Neuronal stem cell (in vitro differentiated cells): ENCODE results near the gene SLC9C2.

Experiments used
- DNase-seq: peaks from one replicate; pipeline ENCODE4 v3.0.0-alpha.2; 2013; ENCODE audit warnings: low spot score
- H2AFZ ChIP-seq: one replicate; pipeline ENCODE4 v1.6.1; 2013; ENCODE audit warnings: mild to moderate bottlenecking, low read length, inconsistent platforms
- H2AK5ac ChIP-seq: 2 replicates; pipeline ENCODE4 v1.6.1; 2013; ENCODE audit warnings: low read depth, mild to moderate bottlenecking, inconsistent platforms, low read length, moderate library complexity, mixed read lengths
- H2BK120ac ChIP-seq: 2 replicates; pipeline ENCODE4 v1.6.1; 2013; ENCODE audit warnings: low read depth, mild to moderate bottlenecking, inconsistent platforms, low read length, moderate library complexity, mixed read lengths
- H2BK12ac ChIP-seq: one replicate; pipeline ENCODE4 v1.6.1; 2013; ENCODE audit warnings: low read length, inconsistent platforms
- H2BK15ac ChIP-seq: 2 replicates; pipeline ENCODE4 v1.6.1; 2013; ENCODE audit warnings: mild to moderate bottlenecking, low read length, inconsistent platforms, mixed read lengths
- H2BK5ac ChIP-seq: one replicate; pipeline ENCODE4 v1.6.1; 2013; ENCODE audit warnings: inconsistent platforms, mild to moderate bottlenecking, low read length, moderate library complexity
- H3K14ac ChIP-seq: one replicate; pipeline ENCODE4 v1.6.1; 2013; ENCODE audit warnings: low read length, inconsistent platforms
- H3K18ac ChIP-seq: 2 replicates; pipeline ENCODE4 v1.6.1; 2013; ENCODE audit warnings: low read length, inconsistent platforms
- H3K23ac ChIP-seq: 2 replicates; pipeline ENCODE4 v1.6.1; 2013; ENCODE audit warnings: low read depth, mild to moderate bottlenecking, mixed read lengths, low read length, inconsistent platforms; ENCODE audit not compliant: poor library complexity
- H3K27ac ChIP-seq: replicated peaks from 3 replicates; pipeline ENCODE4 v1.5.1; 2013; ENCODE audit warnings: low read length, inconsistent platforms
- H3K27me3 ChIP-seq, 3 experiments: 2 replicates each; pipeline ENCODE4 v1.6.1; 2013; ENCODE audit warnings: low read length in 3 of 3, mild to moderate bottlenecking in 2 of 3, inconsistent platforms in 1 of 3, low read depth in 1 of 3, mixed read lengths in 1 of 3, moderate library complexity in 1 of 3; ENCODE audit not compliant: control insufficient read depth in 3 of 3, insufficient read depth in 3 of 3
- H3K36me3 ChIP-seq, 2 donors: replicated peaks in 1 of 2; 2 replicates each; pipeline ENCODE4 v1.6.1; 2013; ENCODE audit warnings: low read length in 2 of 2; ENCODE audit not compliant: control insufficient read depth in 2 of 2, insufficient read depth in 2 of 2
- H3K4ac ChIP-seq: 2 replicates; pipeline ENCODE4 v1.6.1; 2013; ENCODE audit warnings: inconsistent platforms, mild to moderate bottlenecking, low read length, moderate library complexity
- H3K4me1 ChIP-seq, 2 donors: 1 replicate in 1 of 2; 2 replicates in 1 of 2; pipeline ENCODE4 v1.6.1; 2013; ENCODE audit warnings: low read length in 2 of 2, low read depth in 1 of 2; ENCODE audit not compliant: control insufficient read depth in 2 of 2, insufficient read depth in 1 of 2
- H3K4me2 ChIP-seq: one replicate; pipeline ENCODE4 v1.6.1; 2013; ENCODE audit warnings: mild to moderate bottlenecking, low read length, inconsistent platforms; ENCODE audit not compliant: insufficient read depth, poor library complexity, severe bottlenecking
- H3K4me3 ChIP-seq, 2 donors: 2 replicates each; pipeline ENCODE4 v1.5.1; 2013; ENCODE audit warnings: low read length in 2 of 2, mild to moderate bottlenecking in 2 of 2, inconsistent platforms in 1 of 2, moderate library complexity in 1 of 2
- H3K79me1 ChIP-seq: one replicate; pipeline ENCODE4 v1.6.1; 2013; ENCODE audit warnings: low read depth, mild to moderate bottlenecking, inconsistent platforms, low read length, moderate library complexity
- H3K9ac ChIP-seq: one replicate; pipeline ENCODE4 v1.6.1; 2013; ENCODE audit warnings: mild to moderate bottlenecking, low read depth, low read length, inconsistent platforms; ENCODE audit not compliant: poor library complexity
- H3K9me3 ChIP-seq, 2 donors: replicated peaks in 1 of 2; 2 replicates each; pipeline versions ENCODE3 to v1.6.1; 2013; ENCODE audit warnings: low read length in 2 of 2, mild to moderate bottlenecking in 2 of 2, inconsistent platforms in 1 of 2, low read depth in 1 of 2, mixed read lengths in 1 of 2, moderate library complexity in 1 of 2; ENCODE audit not compliant: control insufficient read depth in 2 of 2, insufficient read depth in 1 of 2
- H4K8ac ChIP-seq: one replicate; pipeline ENCODE4 v1.6.1; 2013; ENCODE audit warnings: low read depth, mild to moderate bottlenecking, inconsistent platforms, low read length, moderate library complexity
- H4K91ac ChIP-seq: one replicate; pipeline ENCODE4 v1.6.1; 2013; ENCODE audit warnings: low read length, low read depth, mild to moderate bottlenecking, inconsistent platforms; ENCODE audit not compliant: poor library complexity
- WGBS, 2 donors: extraction: QIAGEN DNeasy Blood & Tissue Kit; methylation state at CpG; one replicate each; pipeline ENCODE4 v1.1.7; 2013; ENCODE audit warnings: missing lambda C conversion rate in 2 of 2, mixed read lengths in 1 of 2; ENCODE audit not compliant: insufficient read length in 2 of 2, insufficient replicate concordance in 1 of 2; ENCODE audit errors: extremely low coverage in 2 of 2; 5-methylcytosine and 5-hydroxymethylcytosine counted together

SLC9C2 gene

DNA sequence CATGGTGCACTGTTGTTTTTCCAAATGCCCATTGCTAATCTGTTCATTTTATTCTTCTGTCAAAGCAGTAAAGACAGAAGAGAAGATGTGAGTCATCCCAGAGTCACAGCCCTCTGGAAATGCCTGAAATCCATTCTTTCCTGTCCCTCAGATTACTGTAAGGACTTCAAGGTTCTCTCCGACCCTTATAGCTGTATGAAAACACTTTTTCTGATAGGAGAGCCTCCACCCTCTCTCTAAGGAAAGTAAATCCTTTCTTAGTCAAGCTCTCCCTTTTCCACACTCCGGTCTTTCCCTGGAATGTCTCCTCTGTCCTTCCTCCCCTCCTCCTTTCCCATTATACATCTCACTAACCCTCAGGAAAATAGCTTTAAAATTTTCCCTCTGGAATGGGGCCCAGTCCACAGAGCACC lies 129.3 kb downstream of the SLC9C2 start:
- DNase-seq, result no peak
- Histone ChIP-seq H3K4ac (no peak overlapping the region), H3K14ac (no peak overlapping the region), H3K4me1 (peaks cover 4 to 6% of the 10 kb centered on the region in 2 donors), H3K79me1 (peaks cover 8% of the 10 kb centered on the region), H3K27ac (no peak overlapping the region), H2BK15ac (no peak overlapping the region), H3K4me2 (no peak overlapping the region), H3K23ac (no peak overlapping the region), H2BK12ac (no peak overlapping the region), H3K9ac (no peak overlapping the region), H4K8ac (no peak overlapping the region), H2AK5ac (no peak overlapping the region), H3K18ac (no peak overlapping the region), H2BK120ac (no peak overlapping the region), H3K9me3 (peaks cover 4 to 12% of the 10 kb centered on the region in 2 donors), H3K27me3 (no peaks in the 10 kb centered on the region), H3K36me3 (no peaks in the 10 kb centered on the region), H2BK5ac (no peak overlapping the region), H3K4me3 (no peak overlapping the region), H4K91ac (no peak overlapping the region), H2AFZ (no peak overlapping the region)
- WGBS, 2 donors, result no CpG with 5 or more reads among the region's 2 CpGs

DNA sequence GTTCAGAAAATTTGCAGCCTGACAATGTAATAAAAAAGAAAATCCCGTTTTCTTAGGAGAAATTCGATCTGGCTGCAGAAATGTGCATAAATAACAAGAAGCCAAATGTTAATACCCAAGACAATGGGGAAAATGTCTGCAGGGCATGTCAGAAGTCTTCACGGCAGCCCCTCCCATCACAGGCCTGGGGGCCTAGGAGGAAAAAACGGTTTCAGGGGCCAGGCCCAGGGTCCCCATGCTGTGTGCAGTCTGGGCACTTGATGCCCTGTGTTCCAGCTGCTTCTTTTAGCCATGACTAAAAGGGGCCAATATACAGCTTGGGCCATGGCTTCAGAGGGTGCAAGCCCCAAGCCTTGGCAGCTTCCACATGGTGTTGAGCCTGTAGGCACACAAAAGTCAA lies 132.3 kb downstream of the SLC9C2 start:
- no peak overlapping the region for H3K4ac ChIP-seq
- no peak overlapping the region for H3K18ac ChIP-seq
- no peak overlapping the region for H3K4me2 ChIP-seq
- peaks cover 0 to 2% of the 10 kb centered on the region in 2 donors for H3K36me3 ChIP-seq
- no peak overlapping the region for H3K27ac ChIP-seq
- WGBS, 2 donors, result no CpG with 5 or more reads among the region's 4 CpGs
- no peaks in the 10 kb centered on the region for H3K4me1 ChIP-seq
- H3K27me3 ChIP-seq, result no peaks in the 10 kb centered on the region
- H4K8ac ChIP-seq, result no peak overlapping the region
- H2BK12ac ChIP-seq, result no peak overlapping the region
- no peak for DNase-seq
- no peak overlapping the region for H2AFZ ChIP-seq
- no peak overlapping the region for H3K4me3 ChIP-seq
- no peak overlapping the region for H2BK120ac ChIP-seq
- H3K14ac ChIP-seq, result no peak overlapping the region
- no peak overlapping the region for H2AK5ac ChIP-seq
- peaks cover 4 to 12% of the 10 kb centered on the region in 2 donors for H3K9me3 ChIP-seq
- peaks cover 2% of the 10 kb centered on the region for H3K79me1 ChIP-seq
- no peak overlapping the region for H3K9ac ChIP-seq
- no peak overlapping the region for H3K23ac ChIP-seq
- no peak overlapping the region for H4K91ac ChIP-seq
- no peak overlapping the region for H2BK5ac ChIP-seq
- no peak overlapping the region for H2BK15ac ChIP-seq

GRCh38 chr1:173469656-173470055 lies 133.2 kb downstream of the SLC9C2 start:
- no peak overlapping the region for H3K9ac ChIP-seq
- H2AK5ac ChIP-seq, result no peak overlapping the region
- no peak overlapping the region for H2BK15ac ChIP-seq
- no peak overlapping the region for H2BK120ac ChIP-seq
- H3K14ac ChIP-seq, result no peak overlapping the region
- no CpG with 5 or more reads among the region's 3 CpGs for WGBS, 2 donors
- H3K79me1 ChIP-seq, result peaks cover 2% of the 10 kb centered on the region
- no peak overlapping the region for H3K23ac ChIP-seq
- H3K18ac ChIP-seq, result no peak overlapping the region
- no peak overlapping the region for H4K91ac ChIP-seq
- H3K9me3 ChIP-seq, result peaks cover 4 to 12% of the 10 kb centered on the region in 2 donors
- no peaks in the 10 kb centered on the region for H3K4me1 ChIP-seq
- no peak overlapping the region for H3K4ac ChIP-seq
- H2BK5ac ChIP-seq, result no peak overlapping the region
- H3K4me3 ChIP-seq, result no peak overlapping the region
- H3K36me3 ChIP-seq, result peaks cover 0 to 2% of the 10 kb centered on the region in 2 donors
- no peak overlapping the region for H4K8ac ChIP-seq
- no peak overlapping the region for H3K4me2 ChIP-seq
- H2AFZ ChIP-seq, result no peak overlapping the region
- H3K27me3 ChIP-seq, result no peaks in the 10 kb centered on the region
- H2BK12ac ChIP-seq, result no peak overlapping the region
- no peak for DNase-seq
- H3K27ac ChIP-seq, result no peak overlapping the region

DNA sequence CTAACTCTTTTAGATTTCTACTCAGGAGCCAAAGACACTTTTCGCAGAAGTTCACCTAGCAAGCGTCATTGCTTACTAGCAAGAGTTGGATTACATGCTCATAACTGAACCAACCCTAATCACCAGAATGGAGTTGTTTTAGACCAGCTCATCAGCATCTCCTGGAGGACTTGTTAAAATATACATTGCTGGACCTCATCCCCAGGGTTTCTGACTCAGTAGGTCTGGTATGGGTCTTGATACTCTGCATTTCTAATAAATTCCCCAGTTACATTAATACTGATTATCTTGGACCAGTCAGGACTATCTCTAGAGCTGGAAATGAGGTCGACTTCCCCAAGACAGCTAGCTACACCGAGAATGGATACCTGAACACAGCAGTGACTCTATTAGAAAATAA lies 135.4 kb downstream of the SLC9C2 start:
- DNase-seq, result no peak
- no peak overlapping the region for H3K14ac ChIP-seq
- peaks cover 3 to 12% of the 10 kb centered on the region in 2 donors for H3K9me3 ChIP-seq

More for the DNA sequence above, 135.4 kb downstream of the SLC9C2 start:
- no peaks in the 10 kb centered on the region for H3K27me3 ChIP-seq
- no CpG with 5 or more reads among the region's 4 CpGs for WGBS, 2 donors
- no peak overlapping the region for H3K9ac ChIP-seq
- H4K8ac ChIP-seq, result no peak overlapping the region
- H2AFZ ChIP-seq, result no peak overlapping the region
- H2AK5ac ChIP-seq, result no peak overlapping the region
- no peak overlapping the region for H4K91ac ChIP-seq
- H3K4me2 ChIP-seq, result no peak overlapping the region
- H2BK5ac ChIP-seq, result no peak overlapping the region
- no peak overlapping the region for H2BK120ac ChIP-seq
- no peaks in the 10 kb centered on the region for H3K4me1 ChIP-seq
- H2BK12ac ChIP-seq, result no peak overlapping the region
- no peak overlapping the region for H3K4ac ChIP-seq
- no peak overlapping the region for H3K27ac ChIP-seq
- peaks cover 2% of the 10 kb centered on the region for H3K79me1 ChIP-seq
- peaks cover 0 to 2% of the 10 kb centered on the region in 2 donors for H3K36me3 ChIP-seq
- no peak overlapping the region for H2BK15ac ChIP-seq
- no peak overlapping the region for H3K18ac ChIP-seq
- H3K4me3 ChIP-seq, result no peak overlapping the region
- H3K23ac ChIP-seq, result no peak overlapping the region
